ENCODE data around the gene SIK3.
A peak's percentile ranks its signal among the peaks of the same experiment; 100 is the strongest.
"Not testable (repeated sequence)": the region's sequence is repeated elsewhere in the genome, so short reads cannot be mapped to it uniquely, and the experiment has no call there.

The SIK3 gene

GRCh38 chr11:117098269-117099232, at the start of gene SIK3:
Gene SIK3, minus strand, starts transcription at chr11:117098428. Its CDS starts 13 bp downstream, at chr11:117098415.
- DNase-seq, result peak; percentile 96

GRCh38 chr11:117146521-117146920, 48.3 kb upstream of the SIK3 start:
- DNase-seq, result no peak

- no peak for DNase-seq
Observed at GRCh38 chr11:117145393-117145761, 47.1 kb upstream of the SIK3 start.

- DNase-seq, result peak; percentile 56
Observed at GRCh38 chr11:117144477-117145392, 46.5 kb upstream of the SIK3 start.

GRCh38 chr11:117143871-117144476, 45.7 kb upstream of the SIK3 start, which contains the start of gene PAFAH1B2:
Gene PAFAH1B2, plus strand, starts transcription at chr11:117144287. Its CDS starts 8,161 bp downstream, at chr11:117152448.
- peak; percentile 96 for DNase-seq

- no peak for DNase-seq
Observed at GRCh38 chr11:117143390-117143789, 45.2 kb upstream of the SIK3 start.

GRCh38 chr11:117137223-117138086, 39.2 kb upstream of the SIK3 start:
- DNase-seq, result not testable (repeated sequence)

GRCh38 chr11:117134979-117135378, 36.8 kb upstream of the SIK3 start:
- not testable (repeated sequence) for DNase-seq

- no peak for DNase-seq
Observed at GRCh38 chr11:117134431-117134830, 36.2 kb upstream of the SIK3 start.

- no peak for DNase-seq
Observed at GRCh38 chr11:117130879-117131278, 32.7 kb upstream of the SIK3 start.

- DNase-seq, result not testable (repeated sequence)
Observed at GRCh38 chr11:117130396-117130795, 32.2 kb upstream of the SIK3 start.

GRCh38 chr11:117128289-117128688, 30.1 kb upstream of the SIK3 start:
- DNase-seq, result no peak

GRCh38 chr11:117127171-117127901, 29.1 kb upstream of the SIK3 start:
- DNase-seq, result no peak

GRCh38 chr11:117126223-117126965, 28.2 kb upstream of the SIK3 start:
- DNase-seq, result no peak

GRCh38 chr11:117122556-117122955, 24.3 kb upstream of the SIK3 start:
- DNase-seq, result no peak

GRCh38 chr11:117121176-117121575, 22.9 kb upstream of the SIK3 start:
- DNase-seq, result no peak

GRCh38 chr11:117117681-117118080, 19.5 kb upstream of the SIK3 start:
- no peak for DNase-seq

- not testable (repeated sequence) for DNase-seq
Observed at GRCh38 chr11:117112939-117113338, 14.7 kb upstream of the SIK3 start.

GRCh38 chr11:117112497-117112896, 14.3 kb upstream of the SIK3 start:
- not testable (repeated sequence) for DNase-seq

GRCh38 chr11:117110294-117110950, 12.2 kb upstream of the SIK3 start:
- no peak for DNase-seq
